Liver (tissue), 3 donors: ENCODE results near the gene TXLNG.

Experiments used
- CTCF ChIP-seq: fragments of 150-350 bp; IDR thresholded peaks from 2 replicates; pipeline ENCODE4 v1.5.1; 2017; ENCODE audit warnings: improper control_type of control experiment, low read depth, low read length; ENCODE audit not compliant: missing input control
- EGR1 ChIP-seq, 2 donors: IDR thresholded peaks; 2 replicates each; pipeline ENCODE4 v1.6.1; 2016 to 2018; ENCODE audit warnings: antibody characterized with exemption in 2 of 2, low read depth in 2 of 2
- FOXA1 ChIP-seq: IDR thresholded peaks from 2 replicates; pipeline ENCODE4 v1.6.1; 2016; ENCODE audit warnings: antibody characterized with exemption
- GABPA ChIP-seq, 2 donors: IDR thresholded peaks in 1 of 2; conservative IDR thresholded peaks in 1 of 2; 2 replicates each; pipeline ENCODE4 v1.6.1; 2016; ENCODE audit warnings: antibody characterized with exemption in 2 of 2, mild to moderate bottlenecking in 1 of 2, moderate library complexity in 1 of 2
- HNF4A ChIP-seq, 2 donors: conservative IDR thresholded peaks; 2 replicates each; pipeline ENCODE4 v1.6.1; 2016; ENCODE audit warnings: antibody characterized with exemption in 2 of 2, mild to moderate bottlenecking in 2 of 2
- MAX ChIP-seq: IDR thresholded peaks from 2 replicates; pipeline ENCODE4 v1.6.1; 2016; ENCODE audit warnings: antibody characterized with exemption
- RAD21 ChIP-seq, 2 donors: IDR thresholded peaks; 2 replicates each; pipeline ENCODE4 v1.6.1; 2016; ENCODE audit warnings: antibody characterized with exemption in 2 of 2, mild to moderate bottlenecking in 2 of 2
- REST ChIP-seq: IDR thresholded peaks from 2 replicates; pipeline ENCODE4 v1.6.1; 2016; ENCODE audit warnings: antibody characterized with exemption, mild to moderate bottlenecking
- RXRA ChIP-seq, 2 donors: IDR thresholded peaks; 2 replicates each; pipeline ENCODE4 v1.6.1; 2017 to 2018; ENCODE audit warnings: antibody characterized with exemption in 2 of 2, mild to moderate bottlenecking in 1 of 2
- SP1 ChIP-seq: IDR thresholded peaks from 2 replicates; pipeline ENCODE4 v1.6.1; 2018; ENCODE audit warnings: antibody characterized with exemption, mild to moderate bottlenecking
- ZBTB33 ChIP-seq: IDR thresholded peaks from 2 replicates; pipeline ENCODE4 v1.6.1; 2016; ENCODE audit warnings: antibody characterized with exemption
- donor health status: healthy.
- donor health status: healthy.

- TF ChIP-seq CTCF: no peak
- no peak for TF ChIP-seq MAX
- TF ChIP-seq RXRA (IDR thresholded peaks at IDR 0.05): no peak
- TF ChIP-seq REST: no peak
- no peak for TF ChIP-seq RAD21 (IDR thresholded peaks at IDR 0.05)
- no peak for TF ChIP-seq EGR1 (IDR thresholded peaks at IDR 0.05; ENCODE audit: low read depth in 2 of 2)
- TF ChIP-seq ZBTB33: no peak
- TF ChIP-seq FOXA1: no peak
- TF ChIP-seq HNF4A (conservative IDR thresholded peaks at IDR 0.05): no peak
- no peak for TF ChIP-seq GABPA (IDR thresholded peaks at IDR 0.05 in 1 of 2, conservative IDR thresholded peaks at IDR 0.05 in 1 of 2)
- no peak for TF ChIP-seq SP1
Measured at GRCh38 chrX:16869393-16870094, 83.3 kb downstream of the TXLNG start.
